ENCODE measurements around the gene MYBPH.

GRCh38 chr1:203215573-203215972 lies 39.9 kb upstream of the MYBPH start:
- no peak for TF ChIP-seq POLR2A (IDR thresholded peaks at IDR 0.05; ENCODE audit: low read depth, low read length)
- no peak for TF ChIP-seq POLR2AphosphoS5 (IDR thresholded peaks at IDR 0.05; ENCODE audit: low read depth, low read length)

Data from GM12891 (cell line).